ENCODE measurements around the gene CEL.

CEL gene

GRCh38 chr9:133106511-133107244, 44.9 kb downstream of the CEL start:
- DNase-seq = no peak

DNA sequence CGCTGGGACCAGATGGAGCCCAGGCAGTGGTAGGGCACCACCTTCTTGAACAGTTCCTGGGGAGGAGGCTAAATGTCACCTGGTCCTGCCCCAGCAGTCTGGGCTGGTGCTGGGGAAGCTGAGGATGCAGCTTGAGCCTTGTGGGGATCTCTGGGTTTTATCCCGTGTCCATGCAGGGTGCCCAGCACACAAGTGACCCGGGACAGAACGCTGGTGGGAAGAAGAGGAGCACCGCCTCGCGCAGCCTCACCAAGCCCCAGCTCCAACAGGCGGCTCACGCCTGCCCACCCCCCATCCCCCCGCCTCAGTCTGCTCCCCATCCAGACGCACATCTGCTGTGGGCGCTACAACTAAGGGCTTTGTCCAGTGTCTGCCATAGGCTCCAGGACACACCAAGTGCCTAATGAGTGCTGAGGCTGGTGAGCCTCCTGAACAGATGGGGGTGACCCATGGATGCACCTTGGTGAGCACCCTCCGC, 45.5 kb downstream of the CEL start:
- no peak for DNase-seq

GRCh38 chr9:133107961-133108793, 46.4 kb downstream of the CEL start:
- DNase-seq = no peak

GRCh38 chr9:133108794-133109641, 47.2 kb downstream of the CEL start:
- no peak for DNase-seq

GRCh38 chr9:133109931-133110650, 48.3 kb downstream of the CEL start:
- DNase-seq = no peak

DNA sequence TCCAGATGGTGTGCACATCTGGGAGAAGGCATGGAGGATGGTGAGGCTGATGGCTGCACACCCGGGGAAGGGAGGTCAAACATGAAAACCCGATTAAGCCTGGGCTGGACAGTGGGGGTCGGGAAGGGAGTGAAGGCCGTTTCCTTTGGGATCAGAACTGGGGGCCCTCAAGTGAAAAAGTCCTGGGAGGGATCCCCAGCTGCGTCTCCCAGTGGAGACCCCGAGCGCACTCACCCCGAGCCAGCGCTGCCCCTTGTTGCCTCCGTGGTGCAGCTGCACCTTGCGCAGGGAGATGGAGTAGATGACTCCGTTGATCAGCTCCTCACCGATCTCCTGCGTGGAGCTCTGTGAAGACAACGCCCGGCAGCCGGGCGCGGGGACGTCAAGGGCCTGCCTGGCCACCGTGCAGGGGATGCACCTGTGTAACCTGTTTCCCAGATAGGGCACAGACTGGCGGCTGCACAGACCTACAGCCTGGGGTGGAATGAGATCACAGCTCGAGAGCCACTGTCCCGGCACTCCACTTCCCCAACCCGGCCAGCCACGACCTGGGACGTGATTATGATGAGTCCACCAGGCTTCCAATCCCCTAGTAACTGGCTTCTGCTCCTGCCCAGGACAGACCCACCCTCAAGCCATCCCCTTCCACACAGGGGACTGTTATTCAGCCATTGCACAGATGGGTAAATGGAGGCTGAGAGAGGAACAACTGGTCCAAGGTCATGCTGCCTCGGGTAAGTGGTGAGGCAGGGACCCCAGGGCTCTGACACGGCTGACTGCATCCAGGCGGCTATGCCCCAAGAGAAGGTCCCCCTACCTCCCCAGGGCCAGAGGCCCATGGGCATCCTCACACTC, 50.3 kb downstream of the CEL start:
- no peak for DNase-seq

DNA sequence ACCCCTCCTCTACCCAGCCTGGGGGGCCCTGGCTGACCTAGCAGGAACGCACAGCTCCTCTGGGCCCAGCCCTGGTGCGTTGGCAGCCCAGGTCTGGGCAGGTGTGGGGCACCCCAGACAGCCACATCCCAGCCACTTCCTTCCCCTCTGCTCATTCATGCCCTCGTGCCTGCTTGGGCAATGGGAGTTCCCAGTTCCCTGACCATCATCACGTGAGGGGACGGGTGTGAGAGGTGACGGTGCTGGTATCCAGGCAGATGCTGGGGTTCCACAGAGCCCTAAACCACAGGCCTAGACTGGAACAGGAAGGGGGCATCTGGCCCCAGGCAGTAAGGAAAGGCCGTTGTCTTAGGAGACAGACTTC, 50.9 kb downstream of the CEL start:
- peak; percentile 72 for DNase-seq

DNA sequence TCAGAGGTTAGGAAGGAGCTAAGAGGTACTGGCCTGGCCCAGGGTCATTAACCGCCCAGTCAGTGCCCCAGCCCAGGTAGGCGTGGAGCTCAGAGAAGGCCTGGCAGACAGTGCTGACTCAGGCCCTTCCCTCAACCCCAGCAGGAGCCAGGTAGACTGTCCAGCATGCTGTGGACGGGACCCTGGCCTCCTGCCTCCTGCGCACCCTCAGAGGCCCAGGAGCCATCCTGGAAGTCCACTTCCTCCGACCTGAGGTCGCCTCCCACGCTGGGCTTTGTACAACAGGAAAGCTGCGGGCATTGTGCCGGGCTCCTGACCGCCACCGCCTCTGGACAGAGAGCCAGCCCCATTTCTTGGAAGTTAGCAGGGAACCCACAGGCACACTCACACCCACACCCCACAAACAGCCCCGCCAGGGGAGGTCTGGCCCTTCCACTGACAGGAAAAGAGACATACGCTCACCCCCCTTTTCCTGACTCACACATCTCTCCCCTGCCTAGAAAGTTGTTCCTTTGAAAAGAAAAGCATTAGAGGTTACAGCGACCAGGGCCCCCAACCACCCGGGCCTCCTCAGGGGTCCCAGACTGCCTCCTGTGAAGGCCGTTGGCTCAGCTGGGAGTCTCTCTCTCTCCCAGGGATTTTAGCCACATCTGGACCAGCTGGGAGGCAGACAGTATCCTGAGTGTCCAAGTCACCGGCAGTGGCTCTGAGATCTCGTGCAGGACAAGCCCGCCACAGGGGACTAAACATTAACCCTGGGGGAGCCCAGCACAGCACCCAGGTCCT, 51.6 kb downstream of the CEL start:
- peak; percentile 50 for DNase-seq

GRCh38 chr9:133113949-133114885, 52.4 kb downstream of the CEL start:
- no peak for DNase-seq

DNA sequence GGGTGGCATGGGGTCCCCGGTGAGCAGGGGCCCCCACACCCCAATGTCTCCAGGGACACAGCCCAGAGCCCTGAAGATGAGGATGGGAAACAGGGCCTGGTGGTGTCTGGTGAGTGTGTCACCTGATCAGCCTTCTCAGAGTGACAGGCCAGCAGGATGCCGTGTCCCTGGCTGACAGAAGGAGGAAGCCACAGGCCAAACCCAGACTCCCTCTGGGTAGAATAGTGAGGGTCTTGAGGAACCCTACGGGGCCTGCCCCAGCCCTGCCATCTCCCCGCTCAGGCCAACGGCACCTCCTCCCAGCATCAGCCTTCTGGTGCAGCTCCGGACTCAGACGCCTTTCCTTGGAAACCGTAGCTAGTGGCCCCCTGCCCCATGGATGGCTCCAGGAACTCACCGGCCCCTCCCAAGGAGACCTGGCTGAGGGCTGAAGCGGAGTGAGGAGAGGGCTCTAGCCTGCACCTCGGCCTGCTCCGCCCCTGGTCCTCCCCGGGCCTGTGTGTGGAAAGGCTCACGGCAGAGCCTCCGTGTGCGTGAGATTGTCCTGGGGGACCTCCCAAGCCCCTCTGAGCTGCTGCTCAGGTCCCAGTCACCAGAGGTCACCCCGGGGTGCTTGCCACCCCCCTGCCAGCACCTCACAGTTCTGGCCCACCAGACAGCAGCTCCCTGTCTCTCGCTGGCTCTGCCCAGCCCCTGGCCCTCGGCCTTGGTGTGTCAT, 53.3 kb downstream of the CEL start:
- DNase-seq = peak; percentile 38

DNA sequence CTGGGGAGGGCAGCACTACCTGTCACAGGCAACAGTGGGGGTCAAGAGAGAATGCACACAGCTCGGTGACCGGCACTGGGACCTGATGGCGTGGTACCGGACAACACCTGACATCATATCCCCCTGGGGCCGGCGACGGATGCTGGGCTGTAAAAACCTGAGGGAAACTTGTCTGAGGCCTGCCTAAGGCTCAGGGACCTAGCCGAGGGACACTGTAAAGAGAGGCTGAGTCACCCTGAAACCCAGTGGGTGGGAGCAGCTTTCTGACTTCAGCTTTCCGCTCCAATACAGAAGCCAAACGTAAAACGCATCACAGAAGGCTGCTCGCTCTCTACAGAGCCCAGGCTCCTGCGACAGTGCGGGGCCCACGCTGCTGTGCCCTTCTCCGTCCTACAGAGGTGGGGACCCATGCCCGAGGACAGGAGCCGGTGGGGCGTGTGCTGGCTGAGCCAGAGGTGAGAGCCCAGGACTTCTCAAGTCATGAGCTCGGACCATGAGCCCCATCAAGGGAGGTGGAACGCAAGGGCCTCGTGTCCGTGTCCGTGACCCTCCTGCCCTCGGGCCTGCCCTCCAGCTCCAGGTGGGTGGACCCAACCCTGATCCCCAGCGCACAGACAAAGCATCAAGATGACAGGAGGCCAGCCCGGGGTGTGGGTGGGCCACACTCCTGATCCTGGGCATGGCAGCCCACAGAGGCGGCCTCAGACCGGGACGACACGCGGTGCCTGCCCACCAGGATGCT, 54.0 kb downstream of the CEL start:
- DNase-seq = peak; percentile 90

DNA sequence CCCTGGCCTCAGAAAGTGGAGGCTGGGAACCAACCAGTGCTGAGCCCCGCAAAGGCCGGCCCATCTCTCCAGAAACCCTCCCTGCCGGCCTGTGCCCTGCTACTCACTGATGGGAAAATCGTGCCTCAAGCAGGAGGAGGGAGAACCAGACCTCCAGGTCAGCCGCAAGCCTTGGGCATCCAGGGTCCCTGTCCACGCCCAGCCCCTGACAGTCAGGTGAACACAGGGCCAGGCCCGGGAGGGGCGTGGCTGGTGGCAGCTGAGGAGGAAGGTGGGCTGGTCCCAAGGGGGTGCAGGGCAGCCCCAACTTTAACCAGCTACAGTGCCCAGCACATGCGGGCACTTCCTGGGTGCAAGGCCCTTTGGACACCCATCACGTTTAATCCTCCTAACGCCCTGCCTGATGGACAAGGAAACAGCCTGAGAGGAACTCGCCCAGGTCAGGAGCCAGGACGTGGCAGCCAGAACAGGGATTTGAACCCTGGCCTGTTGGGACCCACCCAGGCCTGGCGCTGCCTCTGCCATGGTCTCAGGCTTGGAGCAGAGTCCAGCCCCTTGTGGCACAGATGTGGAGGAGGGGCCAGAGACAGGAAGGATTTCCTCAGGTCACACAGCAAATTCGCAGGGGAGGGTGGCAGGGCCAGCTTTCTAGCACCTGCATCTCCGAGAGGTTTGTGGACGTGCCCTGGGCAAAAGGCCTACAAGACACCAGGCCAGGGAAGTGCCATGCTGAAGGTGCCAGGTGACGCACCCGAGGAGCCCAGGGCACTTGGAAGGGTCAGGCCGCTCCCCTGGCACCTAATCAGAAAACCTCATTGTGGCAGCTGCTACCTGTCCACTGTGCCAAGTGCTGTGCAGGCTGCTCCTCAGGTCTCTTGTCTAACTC, 54.8 kb downstream of the CEL start:
- no peak for DNase-seq

DNA sequence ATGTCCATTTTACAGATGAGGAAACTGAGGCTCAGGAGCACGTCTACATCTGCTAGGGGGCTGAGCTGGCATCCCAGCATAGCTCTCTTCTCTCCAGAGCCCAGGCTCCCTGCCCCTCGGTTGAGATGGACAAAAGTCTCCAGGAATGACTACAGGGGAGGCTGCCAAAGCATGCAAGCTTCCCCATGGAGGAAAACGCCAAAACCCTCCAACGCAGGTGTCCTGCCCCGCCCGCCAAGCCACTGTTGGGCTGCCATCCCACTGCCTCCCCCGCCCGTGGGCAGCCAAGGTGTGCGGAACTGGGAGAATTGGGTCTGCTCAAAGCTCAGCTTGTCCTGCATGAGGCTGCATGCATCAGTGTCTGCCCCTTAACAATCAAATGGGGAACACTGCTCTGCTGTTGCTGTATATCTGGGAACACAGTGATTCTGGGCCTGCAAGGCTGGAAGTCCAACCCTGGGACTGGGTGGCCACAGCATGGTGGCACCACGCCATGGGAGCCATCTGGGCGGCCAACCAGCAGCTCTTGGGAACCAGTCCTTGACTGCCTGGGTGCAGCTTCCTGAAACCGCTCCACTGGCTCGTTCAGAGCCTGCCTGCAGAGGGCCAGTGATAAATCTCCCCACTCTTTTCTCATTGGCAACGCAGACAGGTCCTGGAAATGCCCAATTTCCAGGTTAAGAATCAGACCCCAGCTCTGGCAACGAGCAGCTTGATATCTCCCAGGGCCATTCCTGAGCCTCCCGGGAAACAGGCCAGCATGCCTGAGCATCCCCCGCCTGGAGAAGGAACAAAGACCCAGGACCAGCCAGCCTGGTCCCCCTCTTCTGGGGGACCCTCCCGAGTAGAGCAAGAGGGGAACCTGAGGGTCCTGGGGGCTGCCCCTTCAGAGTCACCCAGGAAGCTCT, 55.7 kb downstream of the CEL start:
- no peak for DNase-seq

DNA sequence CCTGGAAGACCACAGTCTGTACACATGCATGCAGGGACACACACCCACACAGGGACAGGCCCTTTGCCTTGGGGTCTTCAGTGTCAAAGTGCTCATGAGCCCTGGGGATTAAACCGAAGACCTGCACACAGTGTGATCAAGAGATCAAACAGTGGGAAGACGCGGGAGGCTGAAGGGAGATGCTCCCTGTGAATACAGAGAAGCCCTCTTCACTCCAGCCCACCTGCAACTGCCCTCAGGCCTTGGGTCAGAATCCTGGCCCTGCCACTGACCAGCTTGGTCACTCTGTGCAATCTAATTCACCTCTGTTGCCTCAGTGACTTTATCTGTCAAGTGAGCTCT, 56.4 kb downstream of the CEL start:
- DNase-seq = no peak

- no peak for DNase-seq
These were observed 56.8 kb downstream of the CEL start for GRCh38 chr9:133118568-133118967.

Measured in activated CD4-positive, alpha-beta T cell treated with anti-CD3 and anti-CD28 coated beads, Interleukin-10, Interleukin-2, amounts not matched to agents 100 ng/mL and 50 ng/mL, durations not matched to agents 16 hours and 8 hours (primary cell).